RWPE2 (cell line): ENCODE data around the gene ALPK1.
"Not testable (repeated sequence)": the region's sequence is repeated elsewhere in the genome, so short reads cannot be mapped to it uniquely, and the experiment has no call there.

ENCODE experiments used
- ATAC-seq: fragments of 200-7000 bp; cut with Tn5 transposase; 3 replicates; pipeline ENCODE4 v1.9.1; 2021; ENCODE audit warnings: low read depth
- DNase-seq: peaks from one replicate; pipeline ENCODE4 v3.0.0-alpha.2; 2020; ENCODE audit warnings: low spot score
- H3K27ac ChIP-seq: fragments of 450-650 bp; 2 replicates; pipeline ENCODE4 v1.5.1; 2017; ENCODE audit warnings: mild to moderate bottlenecking; ENCODE audit not compliant: poor library complexity, severe bottlenecking
- H3K27me3 ChIP-seq: fragments of 250-450 bp; sonication (Bioruptor Pico); 2 replicates; pipeline ENCODE4 v1.5.1; 2021; ENCODE audit warnings: mild to moderate bottlenecking, moderate library complexity; ENCODE audit not compliant: insufficient read depth, poor library complexity, severe bottlenecking
- H3K36me3 ChIP-seq: fragments of 250-450 bp; sonication (Bioruptor Pico); 2 replicates; pipeline ENCODE4 v1.5.1; 2020; ENCODE audit warnings: low read depth, mild to moderate bottlenecking, moderate library complexity
- H3K4me1 ChIP-seq: fragments of 250-450 bp; sonication (Bioruptor Pico); 2 replicates; pipeline ENCODE4 v1.5.1; 2021; ENCODE audit warnings: mild to moderate bottlenecking, moderate library complexity; ENCODE audit not compliant: insufficient read depth, poor library complexity, severe bottlenecking
- H3K4me3 ChIP-seq: fragments of 250-450 bp; sonication (Bioruptor Pico); 2 replicates; pipeline ENCODE4 v1.5.1; 2021; ENCODE audit warnings: mild to moderate bottlenecking, moderate library complexity; ENCODE audit not compliant: severe bottlenecking
- H3K9me3 ChIP-seq: fragments of 250-450 bp; sonication (Bioruptor Pico); 2 replicates; pipeline ENCODE4 v1.5.1; 2021; ENCODE audit warnings: mild to moderate bottlenecking, moderate library complexity; ENCODE audit not compliant: severe bottlenecking
- CTCF ChIP-seq: fragments of 450-650 bp; IDR thresholded peaks from one replicate; pipeline ENCODE4 v1.5.1; 2017; ENCODE audit warnings: mild to moderate bottlenecking, moderate library complexity; ENCODE audit not compliant: poor library complexity, severe bottlenecking

ALPK1 gene

GRCh38 chr4:112279025-112279881, 17.9 kb upstream of the ALPK1 start:
- Histone ChIP-seq H3K27ac (no peak overlapping the region), H3K9me3 (no peaks in the 10 kb centered on the region), H3K4me1 (peaks cover 14% of the 10 kb centered on the region), H3K4me3 (no peak overlapping the region), H3K36me3 (peaks cover 19% of the 10 kb centered on the region), H3K27me3 (no peaks in the 10 kb centered on the region)
- no peak for TF ChIP-seq CTCF
- ATAC-seq = no peak
- no peak for DNase-seq

- Histone ChIP-seq H3K36me3 (peaks cover 19% of the 10 kb centered on the region), H3K27me3 (no peaks in the 10 kb centered on the region), H3K27ac (no peak overlapping the region), H3K9me3 (no peaks in the 10 kb centered on the region), H3K4me1 (peaks cover 14% of the 10 kb centered on the region), H3K4me3 (no peak overlapping the region)
- ATAC-seq = no peak
- TF ChIP-seq CTCF = no peak
- DNase-seq = no peak
Observed at GRCh38 chr4:112279882-112280315, 17.3 kb upstream of the ALPK1 start.

GRCh38 chr4:112280386-112281056, 16.6 kb upstream of the ALPK1 start:
- Histone ChIP-seq H3K9me3 (no peaks in the 10 kb centered on the region), H3K4me3 (no peak overlapping the region), H3K4me1 (peaks cover 14% of the 10 kb centered on the region), H3K27me3 (no peaks in the 10 kb centered on the region), H3K36me3 (peaks cover 13% of the 10 kb centered on the region), H3K27ac (no peak overlapping the region)
- ATAC-seq (no peak), DNase-seq (no peak)
- TF ChIP-seq CTCF = no peak

GRCh38 chr4:112281895-112282398, 15.2 kb upstream of the ALPK1 start:
- Histone ChIP-seq H3K36me3 (peaks cover 13% of the 10 kb centered on the region), H3K4me1 (peaks cover 12% of the 10 kb centered on the region)
- not testable (repeated sequence) for H3K9me3 ChIP-seq, H3K27me3 ChIP-seq, H3K27ac ChIP-seq, DNase-seq, ATAC-seq, H3K4me3 ChIP-seq

- Histone ChIP-seq H3K27ac (no peak overlapping the region), H3K27me3 (no peaks in the 10 kb centered on the region), H3K36me3 (peaks cover 6% of the 10 kb centered on the region), H3K4me1 (peaks cover 1% of the 10 kb centered on the region), H3K4me3 (no peak overlapping the region), H3K9me3 (no peaks in the 10 kb centered on the region)
- no peak for TF ChIP-seq CTCF
- DNase-seq (no peak), ATAC-seq (no peak)
Observed at GRCh38 chr4:112282860-112283667, 14.1 kb upstream of the ALPK1 start.
